ENCODE data around the gene GTF3C5.
"Not testable (repeated sequence)": the region's sequence is repeated elsewhere in the genome, so short reads cannot be mapped to it uniquely, and the experiment has no call there.

Gene GTF3C5

DNA sequence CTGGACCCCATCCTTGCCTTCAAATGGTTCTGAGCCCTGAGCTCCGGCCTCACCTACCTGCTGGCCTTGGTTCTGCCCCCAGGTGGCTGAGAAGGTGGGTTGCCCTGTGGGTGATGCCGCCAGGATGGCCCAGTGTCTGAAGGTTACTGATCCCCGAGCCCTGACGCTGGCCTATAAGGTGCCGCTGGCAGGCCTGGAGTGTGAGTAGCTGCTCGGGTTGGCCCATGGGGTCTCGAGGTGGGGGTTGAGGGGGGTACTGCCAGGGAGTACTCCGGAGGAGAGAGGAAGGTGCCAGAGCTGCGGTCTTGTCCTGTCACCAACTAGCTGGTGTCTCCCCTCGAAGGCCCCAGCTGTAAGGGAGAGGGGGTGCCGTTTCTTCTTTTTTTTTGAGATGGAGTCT is 36.2 kb downstream of the GTF3C5 start:
- DNase-seq (ENCODE audit: low read depth in 1 of 2, low spot score in 1 of 2): no peak

DNA sequence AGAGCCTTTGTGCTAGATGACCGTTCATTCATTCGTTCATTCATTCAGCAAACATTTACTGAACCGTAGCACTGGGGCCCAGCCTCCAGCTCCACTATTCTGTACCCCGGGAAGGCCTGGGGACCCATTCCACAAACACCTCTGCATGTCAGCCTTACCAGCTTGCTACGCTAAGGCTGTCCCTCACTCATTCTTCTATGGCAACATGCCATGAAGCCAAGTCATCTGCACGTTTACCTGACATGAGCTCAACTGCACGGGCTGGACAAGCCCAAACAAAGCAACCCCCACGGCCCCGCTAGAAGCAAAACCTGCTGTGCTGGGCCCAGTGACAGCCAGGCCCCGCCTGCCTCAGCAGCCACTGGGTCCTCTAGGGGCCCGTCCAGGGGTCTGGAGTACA is 37.0 kb downstream of the GTF3C5 start:
- no peak for DNase-seq (ENCODE audit: low read depth in 1 of 2, low spot score in 1 of 2)

DNA sequence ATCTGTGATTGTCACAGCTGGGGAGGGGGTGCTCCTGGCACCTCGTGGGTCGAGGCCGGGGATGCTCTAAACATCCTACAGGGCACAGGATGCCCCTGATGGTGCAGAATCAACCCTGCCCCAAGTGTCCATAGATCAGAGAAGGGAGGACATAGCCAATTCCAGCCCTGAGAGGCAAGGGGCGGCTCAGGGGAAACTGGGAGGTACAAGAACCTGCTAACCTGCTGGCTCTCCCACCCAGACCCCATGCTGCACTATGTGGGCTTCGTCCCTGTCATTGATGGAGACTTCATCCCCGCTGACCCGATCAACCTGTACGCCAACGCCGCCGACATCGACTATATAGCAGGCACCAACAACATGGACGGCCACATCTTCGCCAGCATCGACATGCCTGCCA is 37.6 kb downstream of the GTF3C5 start:
- not testable (repeated sequence) for DNase-seq (ENCODE audit: low read depth in 1 of 2, low spot score in 1 of 2)

DNA sequence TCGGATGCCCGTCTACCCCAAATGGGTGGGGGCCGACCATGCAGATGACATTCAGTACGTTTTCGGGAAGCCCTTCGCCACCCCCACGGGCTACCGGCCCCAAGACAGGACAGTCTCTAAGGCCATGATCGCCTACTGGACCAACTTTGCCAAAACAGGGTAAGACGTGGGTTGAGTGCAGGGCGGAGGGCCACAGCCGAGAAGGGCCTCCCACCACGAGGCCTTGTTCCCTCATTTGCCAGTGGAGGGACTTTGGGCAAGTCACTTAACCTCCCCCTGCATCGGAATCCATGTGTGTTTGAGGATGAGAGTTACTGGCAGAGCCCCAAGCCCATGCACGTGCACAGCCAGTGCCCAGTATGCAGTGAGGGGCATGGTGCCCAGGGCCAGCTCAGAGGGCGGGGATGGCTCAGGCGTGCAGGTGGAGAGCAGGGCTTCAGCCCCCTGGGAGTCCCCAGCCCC is 39.7 kb downstream of the GTF3C5 start:
- DNase-seq (ENCODE audit: low read depth in 1 of 2, low spot score in 1 of 2): not testable (repeated sequence)

DNA sequence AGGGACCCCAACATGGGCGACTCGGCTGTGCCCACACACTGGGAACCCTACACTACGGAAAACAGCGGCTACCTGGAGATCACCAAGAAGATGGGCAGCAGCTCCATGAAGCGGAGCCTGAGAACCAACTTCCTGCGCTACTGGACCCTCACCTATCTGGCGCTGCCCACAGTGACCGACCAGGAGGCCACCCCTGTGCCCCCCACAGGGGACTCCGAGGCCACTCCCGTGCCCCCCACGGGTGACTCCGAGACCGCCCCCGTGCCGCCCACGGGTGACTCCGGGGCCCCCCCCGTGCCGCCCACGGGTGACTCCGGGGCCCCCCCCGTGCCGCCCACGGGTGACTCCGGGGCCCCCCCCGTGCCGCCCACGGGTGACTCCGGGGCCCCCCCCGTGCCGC is 40.2 kb downstream of the GTF3C5 start:
- DNase-seq (ENCODE audit: low read depth in 1 of 2, low spot score in 1 of 2): not testable (repeated sequence)

DNA sequence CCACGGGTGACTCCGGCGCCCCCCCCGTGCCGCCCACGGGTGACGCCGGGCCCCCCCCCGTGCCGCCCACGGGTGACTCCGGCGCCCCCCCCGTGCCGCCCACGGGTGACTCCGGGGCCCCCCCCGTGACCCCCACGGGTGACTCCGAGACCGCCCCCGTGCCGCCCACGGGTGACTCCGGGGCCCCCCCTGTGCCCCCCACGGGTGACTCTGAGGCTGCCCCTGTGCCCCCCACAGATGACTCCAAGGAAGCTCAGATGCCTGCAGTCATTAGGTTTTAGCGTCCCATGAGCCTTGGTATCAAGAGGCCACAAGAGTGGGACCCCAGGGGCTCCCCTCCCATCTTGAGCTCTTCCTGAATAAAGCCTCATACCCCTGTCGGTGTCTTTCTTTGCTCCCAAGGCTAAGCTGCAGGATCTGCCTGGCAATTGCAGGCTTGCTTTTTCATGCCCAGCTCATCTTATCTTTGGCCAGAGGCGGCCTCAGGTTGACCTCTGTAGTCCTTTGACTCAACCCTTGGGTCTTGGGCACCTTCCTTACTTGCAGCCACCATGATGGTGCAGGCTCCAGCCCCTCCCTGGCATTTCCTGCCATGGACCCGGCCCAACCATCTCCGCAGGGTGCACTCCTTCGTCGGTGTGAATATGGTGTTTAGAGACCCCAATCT is 40.8 kb downstream of the GTF3C5 start:
- no peak for DNase-seq (ENCODE audit: low read depth in 1 of 2, low spot score in 1 of 2)

DNA sequence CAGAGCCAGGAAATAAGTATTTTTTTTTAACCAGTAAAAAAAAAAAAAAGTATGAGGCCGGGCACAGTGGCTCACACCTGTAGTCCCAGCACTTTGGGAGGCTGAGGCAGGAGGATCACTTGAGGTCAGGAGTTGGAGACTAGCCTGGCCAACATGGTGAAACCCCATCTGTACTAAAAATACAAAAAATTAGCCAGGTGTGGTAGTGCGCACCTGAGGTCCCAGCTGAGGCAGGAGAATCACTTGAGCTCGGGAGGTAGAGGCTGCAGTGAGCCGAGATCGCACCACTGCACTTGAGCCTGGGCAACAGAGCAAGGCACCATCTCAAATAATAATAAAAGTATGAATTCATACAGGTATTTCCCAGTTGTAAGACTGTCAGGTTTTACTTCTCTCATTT is 41.4 kb downstream of the GTF3C5 start:
- not testable (repeated sequence) for DNase-seq (ENCODE audit: low read depth in 1 of 2, low spot score in 1 of 2)

DNA sequence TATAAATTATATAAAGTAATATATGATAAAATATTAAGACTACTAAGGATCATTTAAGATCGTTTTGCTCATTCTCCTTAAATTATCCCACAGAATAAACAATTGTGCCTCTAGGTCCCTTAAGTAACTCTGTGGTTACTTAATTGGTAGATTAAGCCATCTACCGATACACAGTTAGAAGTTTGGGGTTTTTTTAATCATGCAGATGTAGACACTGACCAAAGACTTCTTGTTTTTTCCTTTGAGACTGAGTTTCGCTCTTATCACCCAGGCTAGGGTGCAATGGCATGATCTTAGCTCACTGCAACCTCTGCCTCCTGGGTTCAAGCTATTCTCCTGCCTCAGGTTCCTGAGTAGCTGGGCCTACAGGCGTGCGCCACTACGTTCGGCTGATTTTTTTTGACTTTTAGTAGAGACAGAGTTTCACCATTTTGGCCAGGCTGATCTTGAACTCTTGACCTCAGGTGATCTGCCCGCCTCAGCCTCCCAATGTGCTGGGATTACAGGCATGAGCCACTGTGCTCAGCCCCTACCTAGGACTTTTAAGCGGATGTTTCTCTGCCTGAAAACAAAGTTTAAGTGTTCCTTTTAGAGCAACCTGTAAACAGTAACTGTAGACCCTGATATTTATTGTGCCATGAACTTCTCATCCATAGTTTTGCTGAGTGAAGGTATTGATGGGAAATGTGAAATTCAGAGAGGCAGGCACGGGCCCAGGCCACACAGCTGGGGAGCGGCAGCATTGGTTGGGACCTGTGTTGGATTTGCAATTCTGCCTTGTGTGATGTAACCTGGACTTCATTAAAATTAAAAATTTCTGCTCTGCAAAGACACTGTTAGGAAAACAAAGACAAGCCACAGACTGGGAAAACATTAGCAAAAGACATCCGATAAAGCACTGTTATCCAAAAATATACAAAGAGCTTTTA is 42.6 kb downstream of the GTF3C5 start:
- no peak for DNase-seq (ENCODE audit: low read depth in 1 of 2, low spot score in 1 of 2)

DNA sequence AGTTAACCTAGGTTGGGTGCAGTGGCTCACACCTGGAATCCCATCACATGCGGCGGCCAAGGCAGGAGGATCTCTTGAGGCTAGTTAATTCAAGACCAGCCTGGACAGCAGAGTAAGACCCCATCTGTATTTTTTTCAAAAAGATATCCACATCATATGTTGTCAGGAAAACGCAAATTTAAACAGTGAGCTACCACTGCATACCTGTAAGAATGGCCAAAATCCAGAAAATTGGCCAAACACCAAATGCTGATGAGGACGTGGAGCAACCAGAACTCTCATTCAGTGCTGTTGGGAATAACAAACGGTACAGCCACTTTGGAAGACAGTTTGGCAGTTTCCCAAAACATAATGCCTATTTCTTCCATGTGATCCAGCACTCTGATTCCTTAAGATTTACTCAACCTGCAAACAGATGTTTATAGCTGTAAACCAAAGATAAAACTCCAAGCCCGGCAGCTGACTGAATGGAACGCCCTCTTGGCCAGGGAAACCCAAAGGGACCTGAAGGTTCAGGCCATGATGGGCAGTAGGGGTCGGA is 43.4 kb downstream of the GTF3C5 start:
- DNase-seq (ENCODE audit: low read depth in 1 of 2, low spot score in 1 of 2): no peak

DNA sequence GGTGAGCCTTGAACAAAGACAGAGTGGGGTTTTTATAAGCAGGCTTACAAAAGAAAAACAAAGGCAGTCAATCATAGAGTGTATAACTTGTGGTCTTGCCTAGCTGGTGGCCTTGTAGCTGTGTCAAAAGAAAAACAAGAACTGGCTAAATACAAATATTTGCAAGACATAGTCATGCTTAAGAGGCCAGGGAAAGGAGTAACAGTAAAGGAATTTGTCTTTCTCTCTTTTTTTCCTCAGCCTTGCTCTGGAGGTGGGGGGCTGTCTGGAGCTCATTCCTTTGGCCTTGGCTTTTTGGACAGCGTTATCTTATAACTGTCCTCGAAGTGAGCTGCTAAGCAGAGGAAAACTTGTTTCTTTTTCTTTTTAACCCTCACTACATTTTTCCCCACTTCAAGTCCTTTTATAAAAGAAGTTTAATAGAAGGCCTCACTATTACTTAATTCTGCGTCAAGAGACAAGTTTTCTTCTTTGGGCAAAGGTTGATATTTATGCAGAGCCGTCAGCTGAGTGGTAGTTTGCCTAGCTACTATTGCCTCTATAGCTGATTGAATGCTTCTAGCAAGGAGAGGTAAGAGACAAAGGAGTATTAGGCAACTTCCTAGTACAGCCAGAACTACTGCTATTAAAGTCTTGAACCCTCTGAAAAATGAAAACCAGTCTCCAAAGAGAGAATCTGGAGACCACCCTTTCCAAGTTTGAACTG is 45.3 kb downstream of the GTF3C5 start:
- DNase-seq (ENCODE audit: low read depth in 1 of 2, low spot score in 1 of 2): no peak

DNA sequence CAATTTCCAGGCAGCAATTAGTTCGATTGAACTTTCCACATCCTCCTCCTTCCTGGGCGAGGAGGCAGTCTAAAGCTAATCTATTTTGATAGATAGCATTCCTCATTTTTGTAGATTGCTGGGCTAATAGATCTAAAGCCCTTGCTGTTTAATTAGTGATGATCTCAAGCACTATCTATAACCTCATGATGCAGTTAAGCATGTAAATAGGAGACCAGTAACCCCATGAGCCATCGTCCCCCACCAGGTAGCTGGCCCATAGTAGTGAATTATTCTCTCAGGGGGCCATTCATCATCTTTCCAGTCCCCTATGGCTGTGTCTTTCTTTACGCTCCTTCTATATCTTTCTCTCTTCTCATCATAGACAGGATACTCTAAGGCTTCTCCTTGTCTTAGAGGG is 45.9 kb downstream of the GTF3C5 start:
- no peak for DNase-seq (ENCODE audit: low read depth in 1 of 2, low spot score in 1 of 2)

DNA sequence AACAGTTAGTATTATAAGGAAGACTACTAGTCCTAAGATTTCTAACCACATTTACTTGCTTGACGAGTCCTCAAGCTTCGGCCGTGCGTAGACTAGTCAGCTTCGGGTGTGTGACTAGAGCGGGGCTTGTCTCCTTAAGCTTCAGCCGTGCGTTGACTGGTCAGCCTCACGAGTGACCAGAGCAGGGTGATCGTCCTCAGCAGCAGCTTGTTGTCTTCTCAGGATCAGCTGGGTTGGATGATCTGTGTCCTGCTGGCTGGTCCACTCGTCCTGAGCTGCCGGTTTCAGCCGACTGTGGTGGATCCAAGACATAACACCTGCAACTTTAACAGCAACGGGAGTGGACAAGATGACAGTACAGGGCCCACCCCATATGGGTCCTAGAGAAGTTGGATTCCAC is 47.7 kb downstream of the GTF3C5 start:
- DNase-seq (ENCODE audit: low read depth in 1 of 2, low spot score in 1 of 2): no peak

DNA sequence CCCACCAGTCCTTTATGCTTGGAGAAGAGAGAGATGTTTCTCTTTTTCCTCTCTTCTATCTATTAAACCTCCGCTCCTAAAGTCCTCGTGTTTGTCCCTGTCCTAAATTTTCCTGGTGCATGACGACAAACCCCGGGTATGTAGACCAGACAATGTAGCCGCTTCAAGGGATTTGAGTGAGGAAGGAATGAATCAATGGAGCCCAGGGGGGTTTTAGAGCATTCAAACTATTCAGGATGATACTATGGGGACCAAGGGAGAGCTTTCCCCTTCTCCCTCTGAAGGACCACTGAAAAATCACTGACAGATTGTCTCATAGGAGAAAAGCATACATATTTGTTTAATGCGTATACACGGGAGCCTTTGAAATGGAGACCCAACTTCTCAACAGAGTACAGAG is 49.4 kb downstream of the GTF3C5 start:
- no peak for DNase-seq (ENCODE audit: low read depth in 1 of 2, low spot score in 1 of 2)

DNA sequence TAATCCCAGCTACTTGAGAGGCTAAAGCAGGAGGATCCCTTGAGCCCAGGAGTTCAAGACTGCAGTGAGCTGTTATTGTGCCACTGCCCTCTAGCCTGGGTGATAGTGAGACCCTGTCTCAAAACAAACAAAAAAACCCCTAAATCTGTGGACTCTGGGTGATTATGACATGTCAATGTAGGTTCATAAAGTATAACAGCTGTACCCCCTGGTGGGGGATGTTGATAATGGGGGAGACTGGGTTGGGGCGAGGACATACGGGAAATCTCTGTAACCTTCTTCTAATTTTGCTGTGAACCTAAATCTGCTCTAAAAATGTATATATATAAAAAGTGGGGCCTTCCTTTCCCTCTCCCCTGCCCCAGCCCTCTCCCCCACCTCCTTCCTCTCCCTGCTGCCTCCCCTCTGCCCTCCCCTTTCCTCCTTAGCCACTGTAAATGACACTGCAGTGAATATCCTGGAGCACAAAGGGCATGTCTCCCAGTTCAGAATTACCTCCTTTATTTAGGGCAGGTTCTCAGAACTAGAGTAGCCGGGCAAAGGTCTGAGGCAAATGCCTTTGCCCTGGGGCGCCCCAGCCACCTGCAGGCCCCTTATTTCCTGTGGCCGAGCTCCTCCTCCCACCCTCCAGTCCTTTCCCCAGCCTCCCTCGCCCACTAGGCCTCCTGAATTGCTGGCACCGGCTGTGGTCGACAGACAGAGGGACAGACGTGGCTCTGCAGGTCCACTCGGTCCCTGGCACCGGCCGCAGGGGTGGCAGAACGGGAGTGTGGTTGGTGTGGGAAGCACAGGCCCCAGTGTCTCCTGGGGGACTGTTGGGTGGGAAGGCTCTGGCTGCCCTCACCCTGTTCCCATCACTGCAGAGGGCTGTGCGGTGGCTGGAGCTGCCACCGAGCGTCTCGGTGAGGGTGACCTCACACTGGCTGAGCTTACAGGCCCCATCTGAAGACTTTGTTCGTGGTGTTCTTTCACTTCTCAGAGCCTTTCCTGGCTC is 50.3 kb downstream of the GTF3C5 start:
- DNase-seq (ENCODE audit: low read depth in 1 of 2, low spot score in 1 of 2): not testable (repeated sequence)

DNA sequence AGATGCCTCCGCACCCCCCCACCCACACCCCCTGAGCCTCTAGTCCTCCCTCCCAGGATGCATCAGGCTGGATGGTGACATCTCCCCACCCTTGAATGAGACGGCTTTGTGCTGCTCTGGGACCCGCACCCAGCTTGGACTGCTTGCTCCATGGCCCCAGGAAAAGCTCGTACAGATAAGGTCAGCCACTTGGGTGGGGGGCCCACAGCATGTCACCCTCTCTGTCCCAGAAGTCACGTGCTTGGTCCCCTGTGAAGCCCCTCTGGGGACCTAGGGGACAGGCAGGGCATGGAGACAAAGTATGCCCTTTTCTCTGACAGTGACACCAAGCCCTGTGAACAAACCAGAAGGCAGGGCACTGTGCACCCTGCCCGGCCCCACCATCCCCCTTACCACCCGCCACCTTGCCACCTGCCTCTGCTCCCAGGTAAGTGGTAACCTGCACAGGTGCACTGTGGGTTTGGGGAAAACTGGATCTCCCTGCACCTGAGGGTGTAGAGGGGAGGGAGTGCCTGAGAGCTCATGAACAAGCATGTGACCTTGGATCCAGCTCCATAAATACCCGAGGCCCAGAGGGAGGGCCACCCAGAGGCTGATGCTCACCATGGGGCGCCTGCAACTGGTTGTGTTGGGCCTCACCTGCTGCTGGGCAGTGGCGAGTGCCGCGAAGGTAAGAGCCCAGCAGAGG is 51.3 kb downstream of the GTF3C5 start:
- not testable (repeated sequence) for DNase-seq (ENCODE audit: low read depth in 1 of 2, low spot score in 1 of 2)

DNA sequence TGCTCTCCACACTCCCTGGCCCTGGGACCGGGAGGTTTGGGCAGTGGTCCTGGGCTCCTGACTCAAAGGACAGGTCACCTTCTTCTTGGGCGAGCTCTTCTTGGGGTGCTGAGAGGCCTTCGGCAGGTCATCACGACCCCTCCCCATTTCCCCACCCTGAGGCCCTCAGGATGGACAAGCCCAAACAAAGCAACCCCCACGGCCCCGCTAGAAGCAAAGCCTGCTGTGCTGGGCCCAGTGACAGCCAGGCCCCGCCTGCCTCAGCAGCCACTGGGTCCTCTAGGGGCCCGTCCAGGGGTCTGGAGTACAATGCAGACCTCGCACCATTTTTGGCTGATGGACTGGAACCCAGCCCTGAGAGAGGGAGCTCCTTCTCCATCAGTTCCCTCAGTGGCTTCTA is 52.9 kb downstream of the GTF3C5 start:
- DNase-seq (ENCODE audit: low read depth in 1 of 2, low spot score in 1 of 2): not testable (repeated sequence)

DNA sequence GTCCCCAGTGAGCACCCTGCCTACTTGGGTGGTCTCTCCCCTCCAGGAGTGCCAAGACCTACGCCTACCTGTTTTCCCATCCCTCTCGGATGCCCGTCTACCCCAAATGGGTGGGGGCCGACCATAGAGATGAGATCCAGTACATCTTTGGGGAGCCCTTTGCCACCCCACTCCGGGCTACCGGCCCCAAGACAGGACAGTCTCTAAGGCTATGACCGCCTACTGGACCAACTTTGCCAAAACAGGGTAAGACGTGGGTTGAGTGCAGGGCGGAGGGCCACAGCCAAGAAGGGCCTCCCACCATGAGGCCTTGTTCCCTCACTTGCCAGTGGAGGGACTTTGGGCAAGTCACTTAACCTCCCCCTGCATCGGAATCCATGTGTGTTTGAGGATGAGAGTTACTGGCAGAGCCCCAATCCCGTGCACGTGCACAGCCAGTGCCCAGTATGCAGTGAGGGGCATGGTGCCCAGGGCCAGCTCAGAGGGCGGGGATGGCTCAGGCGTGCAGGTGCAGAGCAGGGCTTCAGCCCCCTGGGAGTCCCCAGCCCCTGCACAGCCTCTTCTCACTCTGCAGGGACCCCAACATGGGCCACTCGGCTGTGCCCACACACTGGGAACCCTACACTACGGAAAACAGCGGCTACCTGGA is 55.5 kb downstream of the GTF3C5 start:
- not testable (repeated sequence) for DNase-seq (ENCODE audit: low read depth in 1 of 2, low spot score in 1 of 2)

DNA sequence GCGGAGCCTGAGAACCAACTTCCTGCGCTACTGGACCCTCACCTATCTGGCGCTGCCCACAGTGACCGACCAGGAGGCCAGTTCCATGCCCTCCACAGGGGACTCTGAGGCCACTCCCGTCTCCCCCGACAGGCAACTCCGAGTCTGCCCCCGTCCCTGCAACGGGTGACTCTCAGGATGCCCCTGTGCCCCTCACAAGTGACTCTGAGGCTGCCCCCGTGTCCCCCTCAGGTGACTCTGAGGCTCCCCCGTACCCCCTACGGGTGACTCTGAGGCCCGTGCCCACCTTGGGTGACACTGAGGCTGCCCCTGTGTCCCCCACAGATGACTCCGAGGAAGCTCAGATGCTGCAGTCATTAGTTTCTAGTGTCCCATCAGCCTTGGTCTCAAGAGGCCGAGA is 56.1 kb downstream of the GTF3C5 start:
- DNase-seq (ENCODE audit: low read depth in 1 of 2, low spot score in 1 of 2): no peak

Data from activated T-helper 1 cell treated with anti-CD3 and anti-CD28 coated beads, Interleukin-2, amount 50 U/mL, for 16 hours (primary cell).